C1 segment of cervical spinal cord (tissue), 14 donors: ENCODE data around the gene SS18.
A peak's percentile ranks its signal among the peaks of the same experiment; 100 is the strongest.

Experiments
- DNase-seq, 14 donors: peaks; one replicate each; lab custom pipeline; 2025; lab: John Stamatoyannopoulos, UW

Gene SS18

DNA sequence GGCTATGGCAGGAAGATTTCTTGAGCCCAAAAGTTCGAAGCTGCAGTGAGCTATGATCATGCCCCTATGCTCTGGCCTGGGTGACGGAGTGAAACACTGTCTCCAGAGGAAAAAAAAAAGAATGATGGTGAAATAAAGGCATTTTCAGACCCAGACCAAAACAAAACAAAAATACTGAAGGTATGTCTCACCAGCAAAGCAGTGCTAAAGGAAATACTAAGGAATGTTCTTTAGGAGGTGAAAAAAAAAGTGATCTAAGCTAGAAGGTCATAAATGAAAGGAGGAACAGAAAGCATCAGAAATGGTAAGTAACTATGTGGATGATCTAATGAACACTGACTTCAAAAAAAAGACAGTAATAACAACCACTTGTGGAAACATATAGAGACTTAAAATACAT, 18.7 kb downstream of the SS18 start:
- DNase-seq, result no peak

GRCh38 chr18:26071020-26071419, 19.4 kb downstream of the SS18 start:
- no peak for DNase-seq

GRCh38 chr18:26059357-26059756, 31.1 kb downstream of the SS18 start:
- no peak for DNase-seq

DNA sequence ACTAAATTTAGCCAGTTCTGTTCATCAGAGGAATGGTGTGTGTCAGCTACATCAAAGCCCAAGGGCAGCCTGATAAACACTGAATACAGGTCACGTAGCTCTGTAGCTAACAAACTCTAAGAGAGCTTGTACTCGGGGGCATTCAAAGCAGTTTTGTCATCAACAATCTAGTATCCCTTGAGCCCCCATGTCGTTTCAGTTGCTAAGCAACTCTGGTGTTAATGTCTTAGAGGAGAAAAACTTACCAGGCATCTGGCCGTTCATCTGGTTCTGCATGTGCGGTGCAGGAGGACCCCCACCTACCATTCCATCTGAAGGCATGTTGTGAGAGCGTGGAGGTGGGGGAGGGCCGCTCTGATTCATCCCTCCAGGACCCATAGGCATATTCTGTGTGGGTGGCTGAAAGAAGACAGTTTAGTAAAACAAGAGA, 33.1 kb downstream of the SS18 start:
- no peak for DNase-seq

GRCh38 chr18:26056291-26056690, 34.1 kb downstream of the SS18 start:
- DNase-seq, result no peak

DNA sequence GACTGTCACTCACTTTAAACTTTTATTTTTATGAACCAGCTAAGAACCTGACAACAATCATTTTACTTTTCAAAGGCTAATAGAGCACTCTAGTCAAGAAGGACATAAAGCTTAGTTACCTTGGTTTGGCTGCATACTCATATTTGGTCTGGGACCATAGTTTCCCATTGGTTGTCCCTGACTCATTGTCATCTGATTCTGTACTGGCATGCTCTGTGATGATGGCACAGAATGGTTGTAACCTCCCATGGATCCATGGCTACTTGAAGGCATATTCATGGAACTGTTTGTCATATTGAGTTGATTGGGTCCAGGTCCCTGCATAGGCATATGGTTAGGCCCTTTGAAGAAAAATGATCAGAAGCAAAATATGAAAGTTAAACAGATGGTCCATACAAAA, 37.9 kb downstream of the SS18 start:
- DNase-seq, result no peak

DNA sequence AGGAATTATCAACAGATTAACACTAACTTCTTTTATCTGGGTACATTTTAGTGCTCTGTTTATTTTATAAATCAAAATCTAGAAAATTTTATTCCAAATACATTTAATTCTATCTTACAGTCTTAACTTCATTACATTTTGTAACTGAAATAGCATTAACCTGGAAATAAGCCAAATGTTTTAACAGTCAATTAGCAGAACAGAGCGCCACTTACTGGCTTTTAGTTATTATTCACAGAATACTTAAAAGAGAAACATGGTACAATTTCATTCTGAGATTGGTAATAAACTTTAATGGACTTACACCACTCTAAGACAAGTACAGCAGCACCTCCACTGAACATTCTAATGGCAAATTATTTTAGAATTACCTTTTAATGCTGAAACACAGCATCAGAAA, 38.6 kb downstream of the SS18 start:
- DNase-seq, result peak in 1 of 14 donors; percentile 6

DNA sequence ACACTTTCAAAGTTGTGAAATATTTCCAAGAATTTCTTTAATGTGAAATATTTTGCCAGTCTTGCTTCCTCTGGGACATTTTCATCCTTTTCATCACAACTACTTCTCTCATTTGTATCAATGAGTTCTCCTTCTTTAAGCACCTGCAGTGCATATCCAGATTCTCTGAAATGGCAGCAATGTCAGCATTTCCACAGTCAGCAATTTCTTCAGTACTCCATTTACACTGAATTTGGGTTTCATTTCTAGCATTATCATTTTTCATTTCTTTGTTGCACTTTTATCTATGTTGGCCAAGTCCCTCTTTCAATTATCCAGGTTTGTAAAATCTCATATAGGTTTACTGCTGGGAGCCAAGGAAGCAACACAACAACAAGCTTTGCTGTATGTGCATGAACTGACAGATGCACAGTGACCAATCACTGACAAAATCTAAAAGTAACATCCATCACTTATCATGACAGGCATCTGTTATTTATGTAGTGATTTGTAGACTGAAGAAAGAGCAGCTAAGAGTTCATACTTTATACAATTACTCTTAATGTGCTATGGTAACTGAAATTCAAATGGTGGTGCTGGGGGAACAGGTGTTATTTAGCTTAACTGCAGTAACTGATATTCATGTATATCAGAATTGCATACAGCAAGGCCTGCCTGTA, 43.9 kb downstream of the SS18 start:
- no peak for DNase-seq

DNA sequence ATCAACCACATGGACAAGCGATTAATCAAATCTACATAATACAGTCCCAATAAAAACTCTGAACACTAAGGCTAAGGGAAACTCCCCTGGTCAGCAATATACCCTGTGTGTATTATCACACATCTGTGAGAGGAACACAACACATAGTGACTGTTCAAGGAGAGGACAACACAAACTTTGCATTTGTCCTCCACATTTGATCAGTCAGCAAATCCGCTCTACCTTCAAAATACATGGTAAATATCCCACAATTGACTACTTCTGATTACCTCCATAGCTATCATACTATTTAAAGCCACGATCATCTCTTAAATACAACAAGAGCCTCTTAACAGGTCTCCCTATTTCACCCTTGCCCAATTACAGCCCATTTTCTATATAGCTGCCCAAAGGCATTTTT, 45.6 kb downstream of the SS18 start:
- DNase-seq, result no peak

DNA sequence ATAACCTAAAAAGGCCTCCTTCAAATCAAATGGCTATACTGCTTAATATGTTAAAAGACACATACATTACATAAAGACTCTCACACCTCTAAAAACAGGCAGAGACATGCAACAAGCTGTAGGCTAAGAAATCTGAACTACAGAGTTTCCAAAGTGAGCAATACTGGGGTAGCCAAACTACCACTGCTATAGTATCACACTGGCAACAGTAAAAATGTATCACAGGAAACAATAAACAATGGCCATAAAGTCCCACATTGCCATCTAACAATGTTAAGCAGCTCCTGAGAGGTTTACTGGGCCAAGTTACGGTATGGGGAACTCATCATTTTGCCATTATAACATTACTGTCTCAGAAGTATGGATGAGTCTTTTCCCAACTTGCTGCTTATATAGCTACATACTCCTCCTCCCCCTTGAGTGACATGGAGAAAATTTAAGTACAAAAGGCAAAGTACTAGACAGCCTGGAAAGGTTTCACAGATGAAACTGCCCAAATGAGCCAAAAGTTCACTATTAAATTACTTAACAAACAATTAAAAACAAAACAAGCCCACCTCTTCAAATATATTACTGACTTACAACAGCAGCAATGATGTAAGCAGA, 50.3 kb downstream of the SS18 start:
- DNase-seq, result no peak

DNA sequence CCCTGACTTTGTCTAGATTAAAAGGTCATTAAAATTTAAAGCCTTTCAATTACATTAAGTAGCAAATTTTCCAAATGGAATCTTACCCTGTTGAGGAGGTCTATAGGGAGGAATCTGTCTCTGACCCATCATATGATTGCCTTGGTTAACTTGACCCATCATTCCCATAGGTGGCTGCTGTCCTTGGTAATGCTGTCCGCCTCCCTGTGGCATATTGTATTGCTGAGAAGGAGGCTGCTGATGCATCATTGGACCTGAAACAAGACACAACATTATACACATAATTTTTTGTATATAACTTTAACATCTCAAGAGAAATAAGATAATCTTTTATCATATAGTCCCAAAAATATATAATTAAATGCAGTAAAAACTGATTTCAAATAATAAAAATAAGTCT, 51.2 kb downstream of the SS18 start:
- no peak for DNase-seq

- DNase-seq, result no peak
Measured at GRCh38 chr18:26036635-26037034, 53.8 kb downstream of the SS18 start.

GRCh38 chr18:26034850-26035497, 55.4 kb downstream of the SS18 start:
- no peak for DNase-seq

DNA sequence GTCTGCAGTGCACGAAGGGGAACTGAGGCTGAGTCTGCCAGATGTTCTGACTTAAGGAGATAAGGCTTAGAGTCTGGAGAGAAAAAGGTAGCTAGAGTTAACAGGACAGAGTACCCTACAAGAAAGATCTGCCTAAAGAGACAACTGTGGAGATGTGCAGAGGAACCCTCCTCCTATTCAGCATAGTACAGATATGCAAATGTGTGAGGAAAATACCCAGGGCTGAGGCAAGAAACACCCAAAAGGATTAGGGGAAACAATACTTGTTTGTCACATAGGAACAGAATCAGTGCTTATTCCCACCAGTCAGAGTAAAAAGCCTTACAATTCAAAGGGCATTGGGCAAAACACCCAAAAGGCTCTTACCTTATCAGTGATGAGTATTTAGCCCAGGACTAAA, 67.8 kb downstream of the SS18 start:
- no peak for DNase-seq

DNA sequence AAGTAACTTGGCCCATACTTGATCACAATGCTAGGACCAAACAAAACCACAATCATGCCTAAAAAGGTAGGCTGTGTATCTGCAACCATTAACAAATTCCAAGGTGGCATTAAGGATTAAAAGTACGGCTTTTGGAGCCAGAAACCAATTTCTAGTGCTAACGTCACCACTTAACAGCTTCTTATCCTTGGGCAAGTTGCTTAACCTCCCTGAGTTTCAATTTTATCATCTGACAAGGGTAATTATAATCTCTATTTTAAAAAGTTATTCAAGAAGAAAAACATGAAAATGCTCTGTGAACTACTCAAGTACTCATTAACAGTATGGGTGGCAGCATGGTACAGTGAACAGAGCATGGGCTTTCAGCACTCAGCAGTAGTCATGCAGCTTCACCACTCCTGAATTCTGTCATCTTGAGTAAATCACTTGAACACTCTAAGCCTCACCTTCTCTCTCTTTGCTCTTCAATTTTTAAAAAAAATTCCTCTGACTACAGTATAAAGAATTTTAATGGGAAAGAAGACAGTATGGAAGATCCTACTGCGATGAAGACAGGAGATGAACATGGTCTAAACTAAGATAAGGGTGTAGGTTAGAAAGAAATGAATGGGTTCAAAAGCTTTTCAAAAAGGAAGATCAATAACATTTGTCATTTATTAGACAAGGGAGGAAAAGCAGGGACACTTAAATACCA, 69.2 kb downstream of the SS18 start:
- no peak for DNase-seq

GRCh38 chr18:26017929-26018328, 72.5 kb downstream of the SS18 start:
- peak in 1 of 14 donors; percentile 73 for DNase-seq

DNA sequence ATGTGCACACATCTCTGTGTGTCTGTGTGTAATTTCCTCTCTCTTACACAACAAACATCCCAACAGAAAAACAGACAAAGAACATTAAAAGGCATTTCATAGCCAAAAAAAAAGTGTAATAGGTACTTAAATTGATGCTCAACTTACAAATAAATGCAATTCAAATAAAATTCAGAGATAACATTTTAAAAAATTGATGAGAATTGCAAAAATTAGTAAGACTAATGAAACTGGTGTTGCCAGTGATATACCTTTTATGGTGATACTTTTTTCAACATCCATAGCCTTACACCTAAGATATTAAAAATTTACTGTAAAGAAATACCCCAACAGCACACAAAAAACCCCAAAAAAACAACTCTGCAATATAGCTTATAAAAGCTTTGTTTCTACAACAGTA, 76.0 kb downstream of the SS18 start:
- DNase-seq, result no peak

DNA sequence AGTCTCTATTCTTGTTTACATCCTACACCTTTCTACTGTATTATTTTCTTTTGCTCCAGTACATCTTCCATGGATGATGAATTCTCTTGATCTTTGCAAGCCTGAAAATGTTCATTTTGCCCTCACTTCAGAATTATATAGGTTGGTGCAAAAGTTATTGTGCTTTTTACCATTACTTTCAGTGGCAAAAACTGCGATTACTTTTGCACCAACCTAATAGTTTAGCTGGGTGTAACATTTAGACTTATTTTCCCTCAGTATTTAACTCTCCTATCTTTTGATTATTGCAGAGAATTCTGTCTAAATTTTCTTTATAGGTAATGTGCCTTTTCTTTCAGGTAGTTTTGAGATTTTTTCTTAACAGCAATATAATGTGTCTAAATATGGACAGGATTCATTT, 81.8 kb downstream of the SS18 start:
- no peak for DNase-seq

DNA sequence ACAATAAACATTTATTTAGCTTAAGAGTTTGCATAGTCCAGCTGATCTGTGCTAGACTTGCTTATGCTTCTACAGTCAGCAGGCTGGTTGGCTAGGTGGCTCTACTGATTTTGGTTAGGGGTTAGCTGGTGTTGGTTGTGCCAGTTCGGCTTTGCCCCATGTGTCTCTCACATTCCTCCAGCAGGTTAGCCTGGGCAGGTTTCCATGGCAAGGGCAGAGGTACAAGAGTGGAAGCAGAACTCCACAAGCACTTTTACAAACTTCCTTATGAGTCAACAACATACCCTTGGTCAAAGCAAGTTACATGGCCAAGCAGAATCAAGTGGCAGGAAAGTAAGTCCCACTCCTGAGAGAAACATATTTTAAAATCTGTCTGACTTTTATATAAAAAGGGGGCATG, 82.3 kb downstream of the SS18 start:
- DNase-seq, result no peak

- DNase-seq, result no peak
Measured at GRCh38 chr18:26005950-26006349, 84.5 kb downstream of the SS18 start.

DNA sequence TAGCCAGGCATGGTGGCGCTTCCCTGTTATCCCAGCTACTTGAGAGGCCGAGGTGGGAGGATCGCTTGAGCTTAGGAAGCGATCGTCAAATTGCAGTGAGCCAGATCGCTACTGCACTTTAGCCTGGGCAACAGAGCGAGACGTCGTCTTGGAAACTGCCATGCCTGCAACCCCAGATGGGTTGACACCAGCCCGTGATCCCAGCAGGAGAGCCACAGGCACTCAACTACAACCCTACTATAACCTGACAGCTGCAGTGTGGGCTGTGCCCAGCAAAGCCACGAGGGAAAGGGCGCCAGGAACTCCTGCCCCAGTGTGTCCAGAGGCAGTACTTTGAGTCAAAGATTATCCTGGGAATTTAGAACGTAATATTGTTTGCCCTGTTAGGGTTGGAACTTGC, 85.6 kb downstream of the SS18 start:
- no peak for DNase-seq

DNA sequence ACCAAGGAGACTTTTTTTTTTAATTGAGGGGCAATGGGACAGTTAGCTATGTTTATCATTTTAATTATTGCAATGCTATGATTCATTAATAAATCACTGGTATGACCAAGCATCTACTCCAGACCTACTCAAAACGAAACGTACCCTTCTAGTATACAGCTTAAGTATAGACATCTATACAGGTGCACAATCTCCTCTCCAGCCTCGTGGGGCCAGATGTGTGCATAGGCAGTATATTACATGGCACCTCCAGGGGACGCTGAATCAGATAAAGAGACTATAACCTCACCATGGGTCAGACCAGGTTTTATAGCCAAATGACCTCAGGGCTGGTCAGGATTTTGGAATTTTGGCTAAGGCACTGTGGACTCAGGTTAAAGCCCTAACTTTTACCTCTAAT, 86.6 kb downstream of the SS18 start:
- DNase-seq, result no peak

DNA sequence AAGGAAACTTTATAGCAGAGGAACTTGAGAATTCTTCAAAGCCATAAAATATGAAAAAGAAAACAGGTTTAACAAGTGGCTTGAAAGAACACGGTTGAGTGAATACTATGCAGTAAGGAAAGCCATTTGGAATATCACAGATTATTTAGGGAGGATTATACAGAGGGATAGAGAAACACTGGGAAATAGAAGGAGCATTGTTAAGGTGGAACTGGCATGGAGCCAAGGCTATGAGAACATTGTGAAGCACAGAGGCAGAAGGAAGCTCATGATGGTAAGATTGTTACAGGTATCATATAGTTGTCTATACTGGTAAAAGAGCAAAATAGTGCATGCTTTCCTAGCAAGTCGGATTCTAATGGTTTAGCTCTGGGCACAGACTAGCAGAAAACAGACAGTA, 87.1 kb downstream of the SS18 start:
- peak in 1 of 14 donors; percentile 2 for DNase-seq
